PC-9 (cell line): ENCODE data around the gene KNCN.
A peak's percentile ranks its signal among the peaks of the same experiment; 100 is the strongest.

Source experiments
- CTCF ChIP-seq: fragments of 200-600 bp; sonication (generic); conservative IDR thresholded peaks from 2 replicates; pipeline ENCODE4 v1.6.1; 2017; ENCODE audit warnings: mixed run types, antibody characterized with exemption, mild to moderate bottlenecking, moderate library complexity
- EZH2 ChIP-seq: fragments of 200-600 bp; sonication (generic); IDR thresholded peaks from 2 replicates; pipeline ENCODE4 v1.8.0; 2017; ENCODE audit warnings: antibody characterized with exemption, low read depth

- TF ChIP-seq CTCF (peak; percentile 57), EZH2 (no peak)
Measured at GRCh38 chr1:46532498-46533178, 18.8 kb downstream of the KNCN start.
